ENCODE results near the gene CGN.

Gene CGN

DNA sequence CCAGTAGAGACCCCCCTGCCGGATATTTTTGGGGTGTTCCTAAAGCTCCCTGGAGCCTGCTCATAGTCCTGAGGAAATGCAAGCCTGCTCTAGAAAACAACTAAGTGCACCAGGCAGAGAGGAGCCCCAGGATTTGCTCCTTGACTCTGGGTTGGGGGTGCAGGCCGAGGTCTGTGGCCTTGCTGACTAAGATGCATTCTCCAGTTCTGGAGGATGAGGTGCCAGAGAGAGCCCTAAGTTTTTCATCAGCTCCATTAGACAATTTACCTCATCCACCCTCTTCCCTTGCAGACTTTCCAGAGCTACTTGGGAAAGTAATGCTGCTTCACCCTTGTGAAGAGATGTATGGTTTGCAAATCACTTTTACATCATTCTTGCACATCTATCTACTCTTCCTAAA, 38.0 kb downstream of the CGN start:
- no peak for DNase-seq (ENCODE audit: low spot score)

DNA sequence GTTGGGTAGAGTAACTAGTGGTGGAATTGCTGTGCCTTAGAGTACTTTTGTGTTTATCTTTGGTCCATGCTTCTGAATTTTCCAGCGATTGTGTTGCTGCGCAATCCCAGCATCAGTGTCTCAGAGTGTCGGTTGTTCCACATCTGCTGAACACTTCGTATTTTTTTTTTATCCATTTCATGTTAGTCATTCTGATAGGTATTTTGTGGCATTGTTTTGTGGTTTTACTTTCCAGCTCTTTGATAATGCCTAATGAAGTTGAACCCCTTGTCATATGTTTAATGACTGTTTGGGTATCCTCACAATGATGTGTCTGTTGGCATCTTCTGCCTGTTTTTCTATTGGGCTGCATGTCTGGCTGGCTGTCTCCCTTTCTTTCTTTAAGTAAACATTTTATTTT, 42.5 kb downstream of the CGN start:
- no peak for DNase-seq (ENCODE audit: low spot score)

- DNase-seq (ENCODE audit: low spot score): no peak
Measured at GRCh38 chr1:151556052-151556451, 44.9 kb downstream of the CGN start.

DNA sequence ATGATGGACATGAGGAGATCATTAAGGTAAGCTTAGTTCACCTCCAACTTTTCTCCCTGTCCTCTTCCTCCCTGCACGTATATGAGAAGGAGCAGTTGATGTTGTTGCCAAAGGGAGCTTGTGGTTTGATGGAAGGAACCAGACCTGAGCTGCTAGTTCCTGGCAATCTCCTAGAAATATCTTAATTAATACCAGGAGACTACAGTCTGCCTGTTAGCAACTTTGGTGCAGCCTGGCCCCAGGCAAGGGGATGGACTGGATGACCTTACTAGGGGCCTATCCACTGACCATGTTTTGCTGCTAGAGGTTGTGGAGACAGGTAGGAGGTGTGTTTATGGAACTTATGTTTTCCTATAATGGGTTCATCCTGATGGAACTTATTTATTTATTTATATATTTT, 51.5 kb downstream of the CGN start:
- no peak for DNase-seq (ENCODE audit: low spot score)

DNA sequence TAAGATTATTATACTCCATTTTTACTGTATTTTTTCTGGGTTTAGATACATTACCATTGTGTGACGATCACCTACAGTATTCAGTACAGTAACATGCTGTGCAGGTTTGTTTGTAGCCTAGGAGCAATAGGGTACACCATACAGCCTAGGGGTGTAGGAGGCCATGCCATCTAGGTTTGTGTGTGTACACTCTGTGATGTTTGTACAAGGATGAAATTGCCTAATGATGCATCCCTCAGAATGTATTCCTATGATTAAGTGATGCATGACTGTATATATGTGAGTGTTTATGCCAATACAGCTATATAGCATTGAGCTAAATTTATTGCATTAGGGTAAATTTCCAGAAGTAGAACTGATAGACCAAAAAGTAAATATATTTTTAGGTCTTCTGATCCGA, 52.2 kb downstream of the CGN start:
- no peak for DNase-seq (ENCODE audit: low spot score)

GRCh38 chr1:151565502-151566189, 54.5 kb downstream of the CGN start:
- no peak for DNase-seq (ENCODE audit: low spot score)

DNA sequence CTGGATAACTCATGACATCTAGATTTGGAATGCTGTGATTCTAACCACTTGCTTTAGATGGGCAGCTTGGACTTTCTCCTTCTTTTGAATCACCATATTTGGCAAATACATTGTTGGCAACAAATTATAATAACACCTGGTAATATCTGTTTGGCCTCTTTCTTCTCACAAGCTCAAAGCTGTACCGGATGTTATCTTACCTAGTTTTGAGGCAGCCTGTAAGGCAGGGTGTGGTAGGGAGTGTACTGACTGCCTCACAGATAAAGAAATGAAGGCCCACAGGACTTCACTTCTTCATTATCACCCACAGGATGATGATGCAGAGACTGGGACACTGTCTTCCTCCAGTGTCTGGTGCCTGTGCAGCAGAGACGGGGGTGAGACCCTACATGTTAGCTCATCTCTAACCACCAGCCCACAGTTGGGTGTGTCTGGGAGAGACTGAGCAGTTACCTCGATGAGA, 57.5 kb downstream of the CGN start:
- DNase-seq (ENCODE audit: low spot score): no peak

DNA sequence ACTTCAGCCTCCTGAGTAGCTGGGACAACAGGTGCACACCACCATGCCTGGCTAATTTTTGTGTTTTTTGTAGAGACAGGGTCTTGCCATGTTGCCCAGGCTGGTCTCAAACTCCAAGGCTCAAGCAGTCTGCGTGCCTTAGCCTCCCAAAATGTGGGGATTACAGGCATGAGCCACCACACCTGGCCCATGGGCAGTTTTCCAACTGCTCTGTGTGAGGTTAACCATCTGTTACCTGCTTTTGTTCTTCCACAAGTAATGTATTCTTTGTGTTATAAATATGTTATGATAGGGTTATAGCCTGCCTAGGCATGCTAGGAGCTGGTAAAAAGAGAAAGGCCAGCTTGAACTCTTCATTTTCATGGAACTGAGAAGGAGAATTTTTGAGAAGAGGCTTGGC, 59.6 kb downstream of the CGN start:
- no peak for DNase-seq (ENCODE audit: low spot score)

GRCh38 chr1:151574575-151575529, 63.7 kb downstream of the CGN start:
- DNase-seq (ENCODE audit: low spot score): peak; percentile 69

GRCh38 chr1:151577173-151577572, 66.0 kb downstream of the CGN start:
- DNase-seq (ENCODE audit: low spot score): no peak

- no peak for DNase-seq (ENCODE audit: low spot score)
Measured at GRCh38 chr1:151578941-151579340, 67.8 kb downstream of the CGN start.

DNA sequence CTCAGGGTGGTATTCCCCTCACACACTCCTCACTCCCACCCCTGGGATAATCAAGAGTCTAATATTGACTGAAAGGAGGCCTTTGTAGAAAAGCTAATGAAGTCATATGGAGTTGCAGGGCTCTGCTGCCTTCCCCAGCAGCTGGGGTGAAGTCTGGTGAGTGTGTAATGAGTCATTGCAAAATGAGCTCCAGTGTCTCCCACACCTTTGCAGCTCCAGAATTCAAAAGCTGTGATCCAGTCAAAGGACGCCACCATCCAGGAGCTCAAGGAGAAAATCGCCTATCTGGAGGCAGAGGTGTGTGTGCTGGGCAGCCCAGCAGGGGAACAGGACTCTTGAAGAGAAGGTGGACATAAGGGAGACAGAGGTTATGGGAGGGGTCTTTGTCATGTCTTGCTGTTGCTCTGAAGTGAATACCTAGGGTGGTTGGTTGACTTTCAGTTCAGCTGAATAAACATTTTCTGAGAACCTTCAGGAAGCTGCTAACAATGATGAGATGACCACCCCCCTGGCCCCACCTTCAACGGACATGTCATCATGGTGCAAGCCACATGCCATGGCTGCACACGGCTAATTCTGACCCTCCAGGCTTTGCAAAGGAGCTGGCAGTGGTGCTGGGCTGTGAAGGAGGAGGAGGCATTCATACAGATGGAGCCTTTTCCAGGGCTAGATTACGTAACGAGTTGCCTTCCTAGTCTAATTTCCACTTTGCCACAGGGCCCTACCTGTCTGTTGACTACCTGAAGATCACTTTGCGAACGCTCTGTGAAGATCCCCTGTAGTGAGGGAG, 68.4 kb downstream of the CGN start:
- no peak for DNase-seq (ENCODE audit: low spot score)

DNA sequence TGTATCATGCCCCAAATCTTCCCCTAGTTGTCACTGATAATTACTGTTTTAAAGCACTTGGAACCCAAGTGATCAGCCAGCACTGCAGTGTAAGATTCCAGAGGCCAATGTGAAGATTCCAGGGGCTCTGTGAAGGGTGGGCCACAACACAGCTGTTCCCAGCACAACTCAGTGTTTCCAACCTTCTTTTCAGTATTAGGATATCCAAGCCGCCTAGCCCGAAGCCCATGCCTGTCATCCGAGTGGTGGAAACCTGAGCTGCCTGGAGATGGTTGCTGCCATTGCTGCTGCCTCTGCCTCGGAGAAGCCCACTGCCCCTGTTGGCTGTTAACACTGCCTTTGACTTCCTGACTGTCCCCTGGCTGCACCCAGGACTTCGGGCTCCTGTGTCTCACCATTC, 70.3 kb downstream of the CGN start:
- DNase-seq (ENCODE audit: low spot score): no peak

DNA sequence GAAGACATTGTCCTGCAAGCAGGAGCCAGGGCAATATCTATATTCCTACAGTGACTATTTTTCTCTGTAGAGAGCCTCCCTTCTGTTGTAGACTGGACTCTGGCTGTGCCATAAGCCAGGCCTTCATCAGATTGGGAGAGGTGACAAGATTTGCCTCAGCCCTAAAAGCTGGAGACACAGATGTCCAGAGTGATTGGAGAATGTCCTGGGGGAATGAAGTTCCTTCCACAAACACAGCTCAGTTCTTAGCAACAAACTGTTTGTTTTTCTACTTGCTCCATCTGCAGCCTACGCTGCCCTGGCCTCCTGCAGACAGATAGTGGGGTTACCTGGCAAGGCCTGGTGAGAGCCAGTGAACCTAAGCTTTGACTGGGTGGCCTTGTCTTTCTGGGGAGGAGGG, 70.7 kb downstream of the CGN start:
- DNase-seq (ENCODE audit: low spot score): no peak

GRCh38 chr1:151583796-151584195, 72.6 kb downstream of the CGN start:
- DNase-seq (ENCODE audit: low spot score): no peak

DNA sequence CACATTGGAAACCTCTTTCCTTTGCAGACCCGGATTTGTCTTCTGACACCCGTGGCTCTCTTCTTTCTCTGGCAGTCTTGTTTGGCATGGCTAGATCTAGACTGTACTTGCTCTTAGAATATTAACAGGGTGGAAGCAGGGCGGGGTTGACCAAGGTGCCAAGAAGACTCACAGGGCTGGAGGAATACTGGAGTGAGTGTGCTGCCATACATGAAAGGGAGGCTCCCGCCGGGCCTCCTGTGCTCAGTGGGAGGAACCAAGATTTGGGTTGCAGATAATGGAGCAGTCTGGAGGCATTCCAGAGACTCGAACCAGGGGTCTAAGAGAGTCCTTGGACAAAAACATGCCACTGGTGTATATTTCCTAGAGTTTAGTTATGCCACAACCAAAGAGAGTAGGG, 73.1 kb downstream of the CGN start:
- DNase-seq (ENCODE audit: low spot score): no peak

GRCh38 chr1:151584780-151585179, 73.6 kb downstream of the CGN start:
- no peak for DNase-seq (ENCODE audit: low spot score)

- peak; percentile 29 for DNase-seq (ENCODE audit: low spot score)
Measured at GRCh38 chr1:151585622-151586021, 74.4 kb downstream of the CGN start.

Data from hepatic stellate cell (primary cell).